Measurements from ENCODE around the gene SLX9. TPM values are rescaled to one million over a fixed set of nuclear protein-coding genes. Genes with fewer than 3 reads are reported as not detected.
A peak's percentile ranks its signal among the peaks of the same experiment; 100 is the strongest.

SLX9 gene, protein sequence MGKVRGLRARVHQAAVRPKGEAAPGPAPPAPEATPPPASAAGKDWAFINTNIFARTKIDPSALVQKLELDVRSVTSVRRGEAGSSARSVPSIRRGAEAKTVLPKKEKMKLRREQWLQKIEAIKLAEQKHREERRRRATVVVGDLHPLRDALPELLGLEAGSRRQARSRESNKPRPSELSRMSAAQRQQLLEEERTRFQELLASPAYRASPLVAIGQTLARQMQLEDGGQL
- 21.2 TPM for polyA plus RNA-seq (ENCODE audit: insufficient read length)

DNA sequence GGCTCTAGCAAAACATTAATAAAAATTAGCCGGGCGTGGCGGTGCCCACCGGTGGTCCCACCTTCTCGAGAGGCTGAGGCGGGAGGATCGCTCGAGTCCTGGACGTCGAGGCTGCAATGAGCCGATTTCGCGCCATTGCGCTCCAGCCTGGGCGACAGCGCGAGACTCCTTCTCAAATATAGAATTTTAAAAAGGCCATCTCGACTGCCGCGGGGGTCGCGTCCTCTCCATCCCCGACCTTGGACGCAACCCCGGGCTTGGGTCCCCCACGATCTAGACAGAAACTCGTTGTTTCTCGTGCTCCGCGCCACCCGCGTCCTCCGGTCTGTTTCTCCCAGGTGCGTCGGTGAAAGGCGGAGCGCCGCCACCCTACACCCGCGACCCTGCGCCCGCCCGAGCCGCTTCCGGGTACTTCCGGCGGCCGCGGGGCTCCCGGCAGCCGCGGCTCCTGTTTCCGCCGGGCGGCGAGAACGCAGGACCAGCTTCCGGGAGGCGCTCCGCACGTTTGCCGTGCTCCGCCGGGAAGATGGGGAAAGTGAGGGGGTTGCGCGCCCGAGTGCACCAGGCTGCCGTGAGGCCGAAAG, at the start of gene SLX9:
Gene SLX9, plus strand, starts transcription at position 498 of the 584 bp plus-strand sequence. Its CDS starts 29 bp downstream, at position 527.
- peak; percentile 83 for DNase-seq

DNA sequence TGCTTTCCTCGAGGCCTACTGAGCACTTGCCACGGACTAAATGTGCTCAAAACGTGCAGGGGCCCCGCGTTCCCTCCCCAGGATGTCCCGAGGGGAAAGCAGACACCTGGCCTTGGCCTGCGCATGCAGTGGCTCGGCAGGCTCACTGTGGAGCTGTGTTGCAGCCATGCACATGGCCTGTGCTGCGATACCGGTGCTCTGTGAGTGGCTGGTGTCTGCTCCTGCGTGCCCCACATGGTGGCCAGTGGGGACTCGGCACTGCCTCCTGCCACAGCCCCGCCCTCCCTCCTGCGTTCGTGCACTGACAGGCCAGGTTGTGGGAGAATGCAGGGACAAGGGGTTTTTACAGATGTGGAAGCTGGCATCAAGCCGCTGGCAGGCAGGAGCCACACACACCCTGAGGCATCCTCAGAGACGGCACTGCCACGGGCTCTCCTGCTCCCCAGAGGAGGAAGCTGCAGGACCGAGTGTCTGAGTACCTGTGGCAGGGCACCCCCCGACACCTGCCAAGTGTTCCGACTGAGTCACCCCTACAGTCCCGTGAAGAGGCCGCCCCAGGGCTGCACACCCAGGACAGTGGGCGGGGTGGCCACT, 49.4 kb upstream of the SLX9 start:
- DNase-seq, result no peak

DNA sequence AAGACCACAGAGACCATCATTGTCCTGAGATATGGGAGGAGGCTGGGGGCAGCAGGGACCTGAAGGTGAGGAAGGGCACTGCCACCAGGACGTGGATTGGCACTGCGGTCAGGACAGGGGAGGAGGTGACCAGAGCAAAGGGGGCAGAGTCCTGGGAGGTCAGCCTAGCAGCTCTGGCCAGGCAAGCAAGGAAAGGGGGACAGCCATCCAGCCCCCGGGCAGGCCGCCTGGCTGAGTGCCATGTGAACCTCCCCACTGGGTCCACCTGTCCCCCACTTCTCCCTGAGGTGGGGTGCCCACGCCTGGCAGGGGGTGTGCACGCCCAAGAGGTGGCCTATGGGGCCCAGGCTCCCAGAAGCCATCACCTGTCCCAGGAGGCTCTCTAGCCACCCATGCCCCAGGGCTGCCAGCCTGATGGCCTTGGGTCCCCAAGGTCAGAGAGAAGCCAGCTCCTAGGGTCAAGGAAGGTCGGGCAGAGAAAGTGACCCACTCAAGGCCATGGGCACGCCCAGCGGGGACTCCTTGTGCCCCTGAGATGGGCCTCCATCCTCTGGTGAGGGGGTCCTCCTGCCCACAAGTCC, 48.8 kb upstream of the SLX9 start:
- DNase-seq, result no peak

DNA sequence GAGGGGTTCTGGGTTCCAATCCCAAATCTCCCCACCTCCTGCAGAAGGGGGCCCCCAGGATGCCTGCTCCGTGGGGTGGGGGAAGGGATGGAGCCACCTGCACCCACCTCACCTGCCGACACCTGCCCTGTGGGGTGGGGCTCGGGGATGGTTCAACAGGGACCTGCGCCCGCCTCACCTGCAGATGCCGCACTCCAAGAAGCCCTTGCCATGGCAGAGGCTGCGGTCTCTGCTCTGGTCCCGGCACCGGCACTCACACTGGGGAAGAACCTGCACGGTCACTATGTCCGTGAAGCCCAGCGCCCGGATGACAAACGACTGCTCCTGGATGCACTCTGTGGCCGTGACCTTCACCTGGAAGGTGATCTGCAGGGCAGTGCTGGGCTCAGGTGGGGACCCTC, 48.2 kb upstream of the SLX9 start:
- no peak for DNase-seq

DNA sequence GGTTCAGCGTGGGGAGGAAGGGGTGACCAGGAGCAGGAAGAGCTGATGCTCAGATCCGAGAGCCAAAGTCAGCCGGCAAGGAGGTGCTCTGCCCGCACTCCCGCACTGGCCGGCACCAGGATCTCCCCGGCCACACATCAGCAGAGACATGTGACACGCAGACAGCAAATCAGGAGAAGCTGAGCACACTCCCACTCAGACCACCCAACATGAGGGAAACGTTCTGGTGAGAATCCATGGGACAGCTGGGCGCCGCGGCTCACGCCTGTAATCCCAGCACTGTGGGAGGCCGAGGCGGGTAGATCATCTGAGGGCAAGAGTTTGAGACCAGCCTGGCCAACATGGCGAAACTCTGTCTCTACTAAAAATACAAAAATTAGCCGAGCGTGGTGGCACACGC, 47.7 kb upstream of the SLX9 start:
- no peak for DNase-seq

DNA sequence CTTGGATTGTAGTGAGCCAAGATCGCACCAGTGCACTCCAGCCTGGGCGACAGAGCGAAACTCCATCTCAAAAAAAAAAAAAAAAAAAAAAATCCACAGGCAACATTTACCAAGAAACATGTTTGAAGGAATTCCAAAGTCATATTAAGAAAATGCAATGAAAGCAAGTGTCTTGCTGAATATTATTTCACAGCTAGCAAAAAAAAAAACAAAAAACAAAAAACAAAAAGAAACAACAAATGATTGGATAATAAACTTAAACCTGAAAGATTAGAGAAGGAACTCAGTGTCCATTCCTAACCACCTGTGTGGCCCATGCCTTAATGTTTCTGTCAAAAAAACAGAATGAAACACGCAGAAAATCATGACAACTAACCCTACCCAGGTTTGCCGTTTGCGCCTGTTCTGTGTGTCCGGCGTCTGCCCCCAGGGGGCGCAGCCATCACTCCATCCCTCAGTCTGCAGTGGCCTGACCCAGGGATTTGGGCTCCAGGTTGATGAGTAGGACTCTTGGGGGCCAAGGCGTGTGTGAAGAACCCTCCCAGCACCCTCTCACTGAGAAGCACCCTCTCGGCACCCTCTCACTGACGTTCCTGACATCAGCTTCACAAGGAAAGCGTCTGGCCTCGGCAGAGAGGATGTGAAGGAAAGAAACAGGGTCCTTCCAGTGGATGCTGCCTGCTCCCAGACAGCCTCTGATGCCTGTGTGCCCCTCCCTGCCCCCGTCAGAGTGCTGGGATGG, 47.1 kb upstream of the SLX9 start:
- DNase-seq, result no peak

DNA sequence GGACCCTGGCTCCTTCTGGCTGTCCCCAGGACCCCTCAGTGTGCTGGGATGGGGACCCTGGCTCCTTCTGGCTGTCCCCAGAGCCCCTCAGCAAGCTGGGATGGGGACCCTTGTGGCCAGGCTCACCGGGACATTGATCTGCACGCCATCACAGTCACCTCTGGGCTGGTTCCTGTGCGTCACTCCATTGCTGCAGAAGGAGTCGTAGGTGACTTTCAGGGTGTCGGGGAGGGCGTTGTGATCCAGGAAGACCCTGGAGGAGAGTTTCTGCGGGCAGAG, 46.6 kb upstream of the SLX9 start:
- DNase-seq, result no peak

DNA sequence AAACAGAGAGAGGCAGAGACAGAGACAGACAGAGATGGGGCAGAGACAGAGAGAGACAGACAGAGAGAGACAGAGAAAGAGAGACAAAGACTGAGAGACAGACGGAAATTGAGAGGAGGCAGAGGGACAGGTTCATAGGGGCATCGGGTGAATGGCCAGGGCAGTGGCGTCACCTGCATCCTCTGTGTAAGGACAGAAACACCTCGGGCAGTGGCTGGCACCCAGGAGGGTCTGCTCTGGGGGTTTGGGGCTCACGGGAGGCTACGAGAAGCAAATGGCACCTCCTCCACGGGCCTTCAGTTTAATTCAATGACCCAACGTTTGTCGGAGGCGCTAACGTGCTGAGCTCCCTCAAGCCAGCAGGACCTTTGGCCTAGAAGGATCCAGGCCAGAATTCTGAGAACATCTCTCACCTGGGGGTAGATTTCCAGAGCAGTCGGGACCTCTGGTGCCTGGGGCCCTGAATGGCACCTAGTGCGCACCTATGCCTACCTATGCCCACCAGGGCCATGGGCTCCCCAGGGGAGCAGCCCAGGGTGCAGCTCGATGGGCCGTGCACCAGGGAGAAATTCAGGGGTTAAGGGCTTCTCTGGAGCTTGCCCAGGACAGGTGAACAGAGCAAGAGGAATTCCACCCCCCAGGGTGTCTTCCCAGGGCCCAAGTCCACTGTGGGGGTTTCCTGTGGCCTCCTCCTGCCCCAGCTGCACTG, 45.7 kb upstream of the SLX9 start:
- DNase-seq, result no peak

DNA sequence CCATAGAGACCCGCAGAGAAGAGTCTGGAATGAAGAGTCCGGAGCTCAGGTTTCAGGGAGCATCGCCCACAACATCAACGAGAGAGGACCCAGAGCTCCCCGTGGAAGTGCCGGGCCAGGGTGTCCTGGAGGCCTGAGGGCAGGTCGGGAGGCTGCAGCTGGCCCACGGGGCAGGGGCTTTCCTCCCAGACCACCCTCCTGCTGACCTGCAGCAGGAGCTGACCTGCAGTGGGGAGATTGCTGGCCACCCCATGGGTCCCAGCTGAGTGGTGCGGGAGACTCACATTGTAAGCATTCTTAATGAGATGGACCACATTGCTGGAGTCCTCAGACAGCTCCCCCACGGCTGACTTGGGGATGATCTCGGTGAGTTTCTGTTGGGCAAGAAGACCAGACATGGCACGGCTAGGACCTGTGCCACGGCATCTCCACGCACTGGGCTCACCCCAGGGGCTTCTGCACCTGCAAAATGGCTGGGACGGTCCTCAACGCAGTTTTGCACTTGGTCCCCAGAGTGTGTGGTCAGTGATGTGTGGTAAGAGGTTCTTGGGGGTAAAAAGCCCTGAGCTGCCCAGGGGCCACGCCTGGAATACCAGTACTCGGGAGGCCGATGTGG, 45.0 kb upstream of the SLX9 start:
- DNase-seq, result no peak

DNA sequence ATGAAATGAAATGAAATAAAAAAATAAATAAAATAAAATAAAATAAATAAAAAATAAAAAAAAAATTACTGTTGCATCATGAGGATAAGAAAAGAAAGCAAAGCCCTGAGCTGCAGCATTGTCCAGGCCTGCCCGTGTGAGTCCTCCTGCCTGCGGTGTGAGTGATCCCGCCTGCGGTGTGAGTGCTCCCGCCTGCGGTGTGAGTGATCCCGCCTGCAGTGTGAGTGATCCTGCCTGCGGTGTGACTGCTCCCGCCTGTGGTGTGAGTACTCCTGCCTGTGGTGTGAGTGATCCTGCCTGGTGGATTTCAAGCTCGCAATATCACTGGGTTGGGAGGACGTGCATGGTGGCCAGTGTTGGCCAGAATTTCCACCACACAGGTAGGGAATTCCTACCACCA, 44.0 kb upstream of the SLX9 start:
- no peak for DNase-seq

DNA sequence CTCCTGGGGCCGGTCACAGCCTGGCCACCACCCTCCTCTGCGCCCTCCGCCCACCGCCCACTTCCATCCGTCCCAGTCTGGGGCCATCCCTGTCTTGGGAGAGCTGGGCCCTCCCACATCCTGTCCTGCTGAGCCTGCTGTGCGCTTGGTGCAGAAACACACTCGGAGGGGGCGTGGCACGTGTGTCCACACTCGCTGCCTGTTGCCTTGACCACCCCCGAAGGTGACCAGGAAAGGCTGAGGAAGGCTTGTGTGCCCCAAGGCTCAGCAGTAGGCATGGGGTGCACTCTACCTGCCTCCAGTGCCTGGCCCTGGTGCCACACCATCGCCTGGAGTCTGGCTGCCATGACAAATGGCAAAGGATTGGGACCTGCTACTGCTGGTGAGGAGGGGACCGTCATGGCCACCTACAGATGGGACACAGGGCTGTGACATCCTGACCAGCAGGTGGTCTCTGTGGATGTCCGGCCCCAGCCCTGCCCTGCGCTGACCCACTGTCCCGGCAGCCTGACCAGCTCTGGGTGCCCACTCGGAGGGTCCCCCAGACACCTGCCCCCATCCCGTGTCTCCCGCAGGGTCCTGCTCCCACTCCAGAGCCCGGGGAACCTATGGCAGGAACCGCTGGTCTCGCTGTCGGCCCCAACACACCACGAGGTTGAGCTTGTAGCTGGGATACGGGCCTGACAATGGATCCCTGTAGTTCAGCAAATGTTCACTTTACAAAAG, 43.1 kb upstream of the SLX9 start:
- no peak for DNase-seq

DNA sequence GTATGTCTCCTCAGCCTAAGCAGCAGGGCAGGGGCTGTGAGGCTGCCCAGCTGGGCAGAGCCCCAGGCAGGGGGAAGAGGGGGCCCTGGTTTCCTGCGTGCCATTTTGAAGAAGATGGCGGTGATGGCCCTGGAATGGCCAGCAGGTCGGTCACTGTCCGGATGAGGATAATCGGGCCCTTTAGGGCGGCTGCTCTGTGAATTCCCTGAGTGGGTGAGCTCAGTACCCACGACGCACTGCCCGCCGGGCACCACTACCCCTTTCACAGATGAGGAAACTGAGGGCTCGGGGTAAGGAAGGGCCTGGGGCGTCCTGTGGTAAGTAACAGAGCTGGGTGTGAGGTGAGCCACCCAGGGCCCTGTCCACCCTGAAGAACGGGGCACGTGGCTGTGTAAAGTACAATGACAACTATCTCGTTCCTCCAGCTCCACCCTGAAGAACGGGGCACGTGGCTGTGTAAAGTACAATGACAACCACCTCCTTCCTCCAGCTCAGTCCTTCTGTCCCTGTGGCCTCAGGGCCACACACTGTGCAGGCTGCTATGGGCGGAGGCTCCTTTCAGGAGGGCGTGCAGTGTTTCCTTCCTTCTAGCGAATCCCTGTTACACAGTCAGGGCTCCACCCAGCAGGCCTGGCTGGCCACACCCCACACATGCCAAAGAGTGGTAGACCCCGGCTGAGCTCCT, 42.4 kb upstream of the SLX9 start:
- no peak for DNase-seq

DNA sequence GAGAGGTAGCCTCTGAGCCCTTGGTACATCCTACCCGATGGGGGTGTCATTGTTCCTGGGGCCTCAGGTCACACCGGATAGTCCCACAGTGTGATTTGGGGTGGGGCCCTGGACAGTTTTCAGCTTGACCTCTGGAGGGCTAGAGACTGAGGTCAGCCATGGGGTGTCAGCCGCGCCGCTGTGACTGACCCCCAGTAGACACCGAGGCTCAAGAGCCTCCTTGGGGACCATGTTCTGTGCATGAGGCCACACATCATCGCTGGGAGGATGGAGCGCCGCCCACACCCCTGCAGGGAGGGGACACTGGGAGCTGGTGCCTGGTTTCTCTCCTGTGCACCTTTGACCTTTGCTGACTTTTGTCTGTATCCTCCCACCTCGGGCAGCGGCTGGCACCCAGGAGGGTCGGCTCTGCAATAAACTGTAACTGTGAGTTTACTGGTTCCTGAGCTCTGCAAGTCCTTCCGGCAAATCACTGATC, 41.8 kb upstream of the SLX9 start:
- no peak for DNase-seq

DNA sequence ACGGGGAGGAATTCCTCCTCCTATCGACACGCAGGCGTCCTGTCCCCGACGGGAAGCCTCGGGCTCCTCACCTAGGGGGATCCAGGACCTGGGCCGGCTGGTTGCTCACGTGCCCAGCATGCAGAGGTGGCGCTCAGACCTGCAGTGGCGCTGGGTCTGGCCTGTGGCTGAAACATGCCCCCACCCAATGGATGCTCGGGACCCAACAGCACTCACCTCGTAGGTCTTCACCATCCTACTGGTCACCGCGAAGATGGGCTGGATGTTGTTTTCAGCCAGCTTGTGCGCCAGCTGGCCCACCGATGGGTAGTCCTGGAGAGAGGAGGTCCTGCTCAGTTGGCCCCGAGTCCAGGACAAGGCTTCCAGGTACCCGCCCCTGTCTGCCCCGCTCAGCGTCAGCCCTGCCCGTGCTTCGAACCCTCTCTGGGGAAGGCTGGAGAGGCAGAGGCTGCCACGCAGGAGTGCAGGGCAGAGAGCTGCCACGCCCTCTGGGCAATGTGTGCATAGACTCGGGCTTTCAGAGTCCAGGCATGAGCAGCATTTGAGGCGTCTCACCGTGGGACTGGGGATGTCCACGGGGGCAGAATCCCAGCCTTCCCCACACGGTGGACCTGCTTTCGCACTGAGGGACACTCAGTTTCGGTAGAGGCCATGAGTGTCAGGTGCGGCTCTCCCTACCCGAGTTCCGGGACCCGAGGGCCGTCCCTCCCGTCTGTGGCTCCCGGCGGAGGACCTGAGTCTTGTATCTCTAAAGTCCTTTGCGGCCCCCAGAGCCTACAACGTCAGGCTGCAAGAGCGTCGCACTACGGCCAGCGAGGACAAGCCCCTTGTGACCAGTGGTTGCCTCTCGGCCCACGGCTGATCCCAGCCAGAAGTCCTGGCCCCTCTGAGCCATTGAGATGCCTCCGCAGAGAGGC, 40.7 kb upstream of the SLX9 start:
- DNase-seq, result no peak

DNA sequence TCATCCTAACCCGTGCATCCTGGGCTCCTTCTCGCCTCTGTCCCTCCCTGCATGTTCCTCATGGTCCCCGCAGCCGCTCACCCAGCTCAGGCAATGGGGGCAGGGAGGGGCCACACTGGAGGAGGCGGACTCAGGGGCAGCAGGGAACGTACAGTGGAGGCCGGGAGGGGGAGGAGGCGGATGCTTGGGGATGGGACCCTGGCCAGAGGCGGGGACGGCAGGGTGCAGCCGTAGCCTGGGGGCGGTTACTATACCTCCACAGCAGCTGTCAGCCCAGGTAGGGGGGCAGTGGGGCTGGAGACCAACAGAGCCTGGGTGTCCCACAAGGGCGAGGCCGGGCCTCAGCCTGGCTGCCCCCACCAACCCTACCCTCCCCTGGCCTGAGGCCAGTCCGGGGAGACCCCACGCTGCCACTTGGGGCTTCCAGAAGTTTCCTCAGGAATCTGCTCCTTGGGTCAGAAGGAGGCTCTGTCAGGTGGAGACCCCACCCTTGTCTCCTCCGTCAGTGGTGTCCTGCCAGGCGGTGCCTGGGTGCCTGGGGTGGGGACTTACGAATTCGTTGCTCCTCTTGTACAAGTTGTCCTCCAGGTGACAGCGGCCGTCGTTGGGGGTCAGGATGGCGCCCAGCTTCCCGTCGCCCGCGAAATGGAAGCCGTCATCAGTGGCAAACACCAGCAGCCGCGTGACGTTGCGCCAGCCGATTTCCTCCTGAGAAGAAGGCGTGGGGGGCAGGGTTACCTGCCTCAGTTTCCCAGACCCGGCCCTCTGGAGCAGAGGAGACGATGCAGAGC, 39.9 kb upstream of the SLX9 start:
- DNase-seq, result no peak

DNA sequence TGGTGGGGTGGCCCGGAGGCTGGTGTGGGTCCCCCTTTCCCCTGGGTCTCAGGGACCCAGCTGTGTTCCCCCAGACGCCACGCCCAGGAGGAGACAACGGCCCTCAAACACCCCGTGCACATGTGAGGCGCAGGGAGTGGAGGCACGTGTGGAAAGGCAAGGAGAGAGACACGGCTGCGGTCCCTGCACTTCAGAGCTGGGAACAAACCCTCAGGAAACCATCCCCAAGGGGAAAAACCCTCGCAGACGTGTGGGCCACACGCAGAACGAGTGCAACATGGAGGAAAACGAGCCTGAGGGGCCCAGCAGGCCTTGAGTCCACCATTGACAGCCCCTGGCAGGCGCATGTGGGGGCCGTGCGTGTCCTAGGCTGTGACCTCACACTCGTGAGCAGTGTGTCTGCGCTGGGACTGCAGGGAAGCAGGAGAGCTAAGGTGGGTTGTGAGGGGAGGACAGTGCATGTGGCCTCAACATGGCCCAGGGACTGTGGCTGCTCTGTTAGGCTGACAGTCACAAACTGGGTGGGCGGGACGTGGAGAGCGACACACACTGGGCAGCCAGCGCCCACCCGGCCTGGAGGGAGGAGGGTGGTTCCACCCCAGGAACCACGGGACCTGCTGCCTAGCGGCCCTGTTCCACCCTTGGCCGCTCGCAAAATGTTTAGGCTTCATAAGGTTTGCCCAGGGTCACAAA, 39.1 kb upstream of the SLX9 start:
- DNase-seq, result no peak

DNA sequence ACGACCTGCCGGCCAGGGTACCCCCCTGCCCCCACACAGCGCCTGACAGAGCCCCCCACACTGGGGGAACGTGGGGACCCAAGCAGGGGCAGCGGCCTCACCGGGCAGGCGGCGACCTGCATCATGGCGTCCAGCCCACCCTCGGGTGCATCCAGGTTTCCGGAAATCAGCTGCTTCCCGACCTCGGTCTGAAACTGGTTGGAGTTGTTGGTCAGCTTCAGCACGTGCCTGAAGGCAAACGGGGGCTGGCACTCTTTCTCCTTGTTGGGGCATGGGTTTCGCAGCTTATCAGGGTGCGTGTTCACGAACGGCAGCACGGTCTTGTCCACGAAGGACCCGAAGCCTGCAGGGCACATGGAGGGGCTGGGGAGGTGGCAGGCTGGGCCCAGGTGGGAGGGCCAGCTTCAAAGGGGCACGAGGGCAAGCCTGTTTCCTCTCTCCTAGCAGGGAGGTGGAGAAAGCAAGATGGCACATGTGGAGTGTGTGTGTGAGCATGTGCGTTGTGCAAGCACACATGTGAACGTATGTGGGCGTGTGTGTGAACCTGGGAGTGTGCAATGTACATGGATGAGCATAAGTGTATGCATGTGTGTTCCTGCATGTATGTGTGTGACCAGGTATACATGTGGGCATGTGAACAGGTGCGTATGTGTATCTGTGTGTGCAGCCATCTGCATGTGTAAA, 38.3 kb upstream of the SLX9 start:
- no peak for DNase-seq
